HEK293 (cell line): ENCODE measurements around the gene TSSK6.
A peak's percentile ranks its signal among the peaks of the same experiment; 100 is the strongest.

ENCODE experiments used
- GLIS2 ChIP-seq: fragments of 450-650 bp; formaldehyde crosslinking; IDR thresholded peaks from 2 replicates; pipeline ENCODE4 v1.5.1; 2016; ENCODE audit warnings: missing biosample characterization, missing genetic modification characterization
- SCRT2 ChIP-seq: fragments of 450-650 bp; formaldehyde crosslinking; IDR thresholded peaks from 2 replicates; pipeline ENCODE4 v1.5.1; 2016; ENCODE audit warnings: missing biosample characterization, missing genetic modification characterization
- SP3 ChIP-seq: fragments of 450-650 bp; formaldehyde crosslinking; IDR thresholded peaks from 2 replicates; pipeline ENCODE4 v1.5.1; 2016; ENCODE audit warnings: missing biosample characterization, missing genetic modification characterization
- ZNF133 ChIP-seq: fragments of 450-650 bp; formaldehyde crosslinking; IDR thresholded peaks from 2 replicates; pipeline ENCODE4 v1.5.1; 2016; ENCODE audit warnings: missing biosample characterization, missing genetic modification characterization
- ZNF335 ChIP-seq: fragments of 450-650 bp; formaldehyde crosslinking; conservative IDR thresholded peaks from 2 replicates; pipeline ENCODE4 v1.5.1; 2016; ENCODE audit warnings: missing biosample characterization, missing genetic modification characterization
- ZNF654 ChIP-seq: fragments of 450-650 bp; formaldehyde crosslinking; IDR thresholded peaks from 2 replicates; pipeline ENCODE4 v1.5.1; 2016; ENCODE audit warnings: low read depth, missing biosample characterization, missing genetic modification characterization
- ZNF660 ChIP-seq: fragments of 450-650 bp; IDR thresholded peaks from 2 replicates; pipeline ENCODE4 v1.5.1; 2018; ENCODE audit warnings: missing biosample characterization, mild to moderate bottlenecking, missing genetic modification characterization
- ZNF791 ChIP-seq: fragments of 450-650 bp; formaldehyde crosslinking; IDR thresholded peaks from 2 replicates; pipeline ENCODE4 v1.5.1; 2016; ENCODE audit warnings: missing biosample characterization, missing genetic modification characterization
- TF ChIP-seq, protein P1 (sequence below): fragments of 450-650 bp; formaldehyde crosslinking; IDR thresholded peaks from 2 replicates; pipeline ENCODE4 v1.5.1; 2016; ENCODE audit warnings: missing biosample characterization, missing genetic modification characterization
- TF ChIP-seq, protein P2 (sequence below): fragments of 450-650 bp; formaldehyde crosslinking; IDR thresholded peaks from 2 replicates; pipeline ENCODE4 v1.5.1; 2016; ENCODE audit warnings: missing biosample characterization, missing genetic modification characterization
- TF ChIP-seq, protein P3 (sequence below): fragments of 450-650 bp; formaldehyde crosslinking; IDR thresholded peaks from 2 replicates; pipeline ENCODE4 v1.5.1; 2017; ENCODE audit warnings: missing biosample characterization, missing genetic modification characterization
- TF ChIP-seq, protein P4 (sequence below): fragments of 450-650 bp; formaldehyde crosslinking; IDR thresholded peaks from 2 replicates; pipeline ENCODE4 v1.5.1; 2016; ENCODE audit warnings: missing biosample characterization, missing genetic modification characterization
- TF ChIP-seq, protein P5 (sequence below): fragments of 450-650 bp; formaldehyde crosslinking; IDR thresholded peaks from 2 replicates; pipeline ENCODE4 v1.5.1; 2016; ENCODE audit warnings: missing biosample characterization, missing genetic modification characterization

TSSK6 gene

DNA sequence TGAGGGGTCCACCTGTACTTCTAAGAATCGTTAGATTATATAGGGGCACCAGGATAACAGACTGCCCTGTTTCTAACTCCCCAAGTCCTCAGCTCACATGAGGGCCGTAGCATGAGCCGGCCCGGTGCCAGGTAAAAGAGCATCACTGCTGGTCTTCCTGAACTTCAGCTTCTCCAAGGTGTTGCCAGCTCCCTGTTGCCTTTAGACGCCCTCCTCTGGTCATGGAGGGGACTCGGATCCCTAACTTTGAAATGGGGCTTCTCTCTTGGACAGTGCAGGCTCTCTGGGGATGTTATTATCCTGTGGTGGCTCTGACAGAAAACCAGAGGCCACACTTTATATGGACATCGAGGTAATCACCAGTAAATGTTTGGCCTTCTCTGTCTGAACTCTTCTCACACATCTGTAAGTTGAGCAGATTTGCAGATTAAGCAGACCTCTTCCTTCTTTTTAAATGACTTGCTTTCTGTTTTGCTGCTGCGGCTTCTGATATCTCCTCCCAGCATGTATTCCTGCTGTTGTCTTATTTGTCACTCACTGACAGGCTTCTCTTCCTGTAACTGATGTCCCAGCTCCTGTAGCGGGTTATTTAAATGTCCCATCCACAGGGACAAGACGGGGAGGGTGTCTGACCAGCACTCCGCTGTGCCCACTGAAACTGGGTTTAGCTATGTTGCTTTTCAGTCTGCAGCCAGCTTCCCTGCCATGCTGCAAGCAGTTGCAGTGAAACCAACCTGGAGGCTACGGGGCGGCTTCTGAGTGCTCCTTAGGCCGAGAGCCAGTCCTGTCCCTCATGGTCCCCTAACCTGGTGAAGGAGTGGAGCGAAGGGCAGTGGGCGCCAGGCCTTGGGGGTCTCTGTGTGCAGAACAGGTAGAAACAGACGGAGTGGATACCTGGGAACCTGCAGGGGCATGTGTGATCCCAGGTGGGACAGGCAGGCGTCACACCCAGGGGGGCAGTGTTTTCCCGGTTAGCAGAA, 39.2 kb downstream of the TSSK6 start (continued):
- TF ChIP-seq, protein P1, sequence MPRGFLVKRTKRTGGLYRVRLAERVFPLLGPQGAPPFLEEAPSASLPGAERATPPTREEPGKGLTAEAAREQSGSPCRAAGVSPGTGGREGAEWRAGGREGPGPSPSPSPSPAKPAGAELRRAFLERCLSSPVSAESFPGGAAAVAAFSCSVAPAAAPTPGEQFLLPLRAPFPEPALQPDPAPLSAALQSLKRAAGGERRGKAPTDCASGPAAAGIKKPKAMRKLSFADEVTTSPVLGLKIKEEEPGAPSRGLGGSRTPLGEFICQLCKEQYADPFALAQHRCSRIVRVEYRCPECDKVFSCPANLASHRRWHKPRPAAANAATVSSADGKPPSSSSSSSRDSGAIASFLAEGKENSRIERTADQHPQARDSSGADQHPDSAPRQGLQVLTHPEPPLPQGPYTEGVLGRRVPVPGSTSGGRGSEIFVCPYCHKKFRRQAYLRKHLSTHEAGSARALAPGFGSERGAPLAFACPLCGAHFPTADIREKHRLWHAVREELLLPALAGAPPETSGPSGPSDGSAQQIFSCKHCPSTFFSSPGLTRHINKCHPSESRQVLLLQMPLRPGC (tag by site-specific recombination) = no peak
- TF ChIP-seq ZNF335 (tag by site-specific recombination) = no peak
- TF ChIP-seq ZNF133 (tag by site-specific recombination) = no peak
- no peak for TF ChIP-seq ZNF791 (tag by site-specific recombination)
- 0 out of 2 replicates have a peak, but pooled peaks have one; percentile 49 for TF ChIP-seq ZNF660
- TF ChIP-seq, protein P2, sequence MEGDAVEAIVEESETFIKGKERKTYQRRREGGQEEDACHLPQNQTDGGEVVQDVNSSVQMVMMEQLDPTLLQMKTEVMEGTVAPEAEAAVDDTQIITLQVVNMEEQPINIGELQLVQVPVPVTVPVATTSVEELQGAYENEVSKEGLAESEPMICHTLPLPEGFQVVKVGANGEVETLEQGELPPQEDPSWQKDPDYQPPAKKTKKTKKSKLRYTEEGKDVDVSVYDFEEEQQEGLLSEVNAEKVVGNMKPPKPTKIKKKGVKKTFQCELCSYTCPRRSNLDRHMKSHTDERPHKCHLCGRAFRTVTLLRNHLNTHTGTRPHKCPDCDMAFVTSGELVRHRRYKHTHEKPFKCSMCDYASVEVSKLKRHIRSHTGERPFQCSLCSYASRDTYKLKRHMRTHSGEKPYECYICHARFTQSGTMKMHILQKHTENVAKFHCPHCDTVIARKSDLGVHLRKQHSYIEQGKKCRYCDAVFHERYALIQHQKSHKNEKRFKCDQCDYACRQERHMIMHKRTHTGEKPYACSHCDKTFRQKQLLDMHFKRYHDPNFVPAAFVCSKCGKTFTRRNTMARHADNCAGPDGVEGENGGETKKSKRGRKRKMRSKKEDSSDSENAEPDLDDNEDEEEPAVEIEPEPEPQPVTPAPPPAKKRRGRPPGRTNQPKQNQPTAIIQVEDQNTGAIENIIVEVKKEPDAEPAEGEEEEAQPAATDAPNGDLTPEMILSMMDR (tag by site-specific recombination) = no peak
- TF ChIP-seq, protein P3, sequence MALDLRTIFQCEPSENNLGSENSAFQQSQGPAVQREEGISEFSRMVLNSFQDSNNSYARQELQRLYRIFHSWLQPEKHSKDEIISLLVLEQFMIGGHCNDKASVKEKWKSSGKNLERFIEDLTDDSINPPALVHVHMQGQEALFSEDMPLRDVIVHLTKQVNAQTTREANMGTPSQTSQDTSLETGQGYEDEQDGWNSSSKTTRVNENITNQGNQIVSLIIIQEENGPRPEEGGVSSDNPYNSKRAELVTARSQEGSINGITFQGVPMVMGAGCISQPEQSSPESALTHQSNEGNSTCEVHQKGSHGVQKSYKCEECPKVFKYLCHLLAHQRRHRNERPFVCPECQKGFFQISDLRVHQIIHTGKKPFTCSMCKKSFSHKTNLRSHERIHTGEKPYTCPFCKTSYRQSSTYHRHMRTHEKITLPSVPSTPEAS (tag by site-specific recombination) = no peak
- TF ChIP-seq, protein P4, sequence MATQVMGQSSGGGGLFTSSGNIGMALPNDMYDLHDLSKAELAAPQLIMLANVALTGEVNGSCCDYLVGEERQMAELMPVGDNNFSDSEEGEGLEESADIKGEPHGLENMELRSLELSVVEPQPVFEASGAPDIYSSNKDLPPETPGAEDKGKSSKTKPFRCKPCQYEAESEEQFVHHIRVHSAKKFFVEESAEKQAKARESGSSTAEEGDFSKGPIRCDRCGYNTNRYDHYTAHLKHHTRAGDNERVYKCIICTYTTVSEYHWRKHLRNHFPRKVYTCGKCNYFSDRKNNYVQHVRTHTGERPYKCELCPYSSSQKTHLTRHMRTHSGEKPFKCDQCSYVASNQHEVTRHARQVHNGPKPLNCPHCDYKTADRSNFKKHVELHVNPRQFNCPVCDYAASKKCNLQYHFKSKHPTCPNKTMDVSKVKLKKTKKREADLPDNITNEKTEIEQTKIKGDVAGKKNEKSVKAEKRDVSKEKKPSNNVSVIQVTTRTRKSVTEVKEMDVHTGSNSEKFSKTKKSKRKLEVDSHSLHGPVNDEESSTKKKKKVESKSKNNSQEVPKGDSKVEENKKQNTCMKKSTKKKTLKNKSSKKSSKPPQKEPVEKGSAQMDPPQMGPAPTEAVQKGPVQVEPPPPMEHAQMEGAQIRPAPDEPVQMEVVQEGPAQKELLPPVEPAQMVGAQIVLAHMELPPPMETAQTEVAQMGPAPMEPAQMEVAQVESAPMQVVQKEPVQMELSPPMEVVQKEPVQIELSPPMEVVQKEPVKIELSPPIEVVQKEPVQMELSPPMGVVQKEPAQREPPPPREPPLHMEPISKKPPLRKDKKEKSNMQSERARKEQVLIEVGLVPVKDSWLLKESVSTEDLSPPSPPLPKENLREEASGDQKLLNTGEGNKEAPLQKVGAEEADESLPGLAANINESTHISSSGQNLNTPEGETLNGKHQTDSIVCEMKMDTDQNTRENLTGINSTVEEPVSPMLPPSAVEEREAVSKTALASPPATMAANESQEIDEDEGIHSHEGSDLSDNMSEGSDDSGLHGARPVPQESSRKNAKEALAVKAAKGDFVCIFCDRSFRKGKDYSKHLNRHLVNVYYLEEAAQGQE (tag by site-specific recombination) = no peak
- TF ChIP-seq, protein P5, sequence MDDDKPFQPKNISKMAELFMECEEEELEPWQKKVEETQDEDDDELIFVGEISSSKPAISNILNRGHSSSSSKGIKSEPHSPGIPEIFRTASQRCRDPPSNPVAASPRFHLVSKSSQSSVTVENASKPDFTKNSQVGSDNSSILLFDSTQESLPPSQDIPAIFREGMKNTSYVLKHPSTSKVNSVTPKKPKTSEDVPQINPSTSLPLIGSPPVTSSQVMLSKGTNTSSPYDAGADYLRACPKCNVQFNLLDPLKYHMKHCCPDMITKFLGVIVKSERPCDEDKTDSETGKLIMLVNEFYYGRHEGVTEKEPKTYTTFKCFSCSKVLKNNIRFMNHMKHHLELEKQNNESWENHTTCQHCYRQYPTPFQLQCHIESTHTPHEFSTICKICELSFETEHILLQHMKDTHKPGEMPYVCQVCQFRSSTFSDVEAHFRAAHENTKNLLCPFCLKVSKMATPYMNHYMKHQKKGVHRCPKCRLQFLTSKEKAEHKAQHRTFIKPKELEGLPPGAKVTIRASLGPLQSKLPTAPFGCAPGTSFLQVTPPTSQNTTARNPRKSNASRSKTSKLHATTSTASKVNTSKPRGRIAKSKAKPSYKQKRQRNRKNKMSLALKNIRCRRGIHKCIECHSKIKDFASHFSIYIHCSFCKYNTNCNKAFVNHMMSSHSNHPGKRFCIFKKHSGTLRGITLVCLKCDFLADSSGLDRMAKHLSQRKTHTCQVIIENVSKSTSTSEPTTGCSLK (tag by site-specific recombination) = no peak
- no peak for TF ChIP-seq GLIS2 (tag by site-specific recombination)
- no peak for TF ChIP-seq SP3 (tag by site-specific recombination)
- peak; percentile 19; the same call in 1 of the 2 replicates for TF ChIP-seq ZNF654 (tag by site-specific recombination)
- TF ChIP-seq SCRT2 = no peak
